GM18909 (cell line): Measurements from ENCODE around the gene HYPK.
"Not testable (repeated sequence)": the region's sequence is repeated elsewhere in the genome, so short reads cannot be mapped to it uniquely, and the experiment has no call there.

Experiments used
- ATAC-seq: cut with Tn5 transposase; IDR thresholded peaks from one replicate; pipeline ENCODE4 v1.9.1; 2021; ENCODE audit warnings: mild to moderate bottlenecking; ENCODE audit not compliant: unreplicated experiment, poor library complexity

HYPK gene

DNA sequence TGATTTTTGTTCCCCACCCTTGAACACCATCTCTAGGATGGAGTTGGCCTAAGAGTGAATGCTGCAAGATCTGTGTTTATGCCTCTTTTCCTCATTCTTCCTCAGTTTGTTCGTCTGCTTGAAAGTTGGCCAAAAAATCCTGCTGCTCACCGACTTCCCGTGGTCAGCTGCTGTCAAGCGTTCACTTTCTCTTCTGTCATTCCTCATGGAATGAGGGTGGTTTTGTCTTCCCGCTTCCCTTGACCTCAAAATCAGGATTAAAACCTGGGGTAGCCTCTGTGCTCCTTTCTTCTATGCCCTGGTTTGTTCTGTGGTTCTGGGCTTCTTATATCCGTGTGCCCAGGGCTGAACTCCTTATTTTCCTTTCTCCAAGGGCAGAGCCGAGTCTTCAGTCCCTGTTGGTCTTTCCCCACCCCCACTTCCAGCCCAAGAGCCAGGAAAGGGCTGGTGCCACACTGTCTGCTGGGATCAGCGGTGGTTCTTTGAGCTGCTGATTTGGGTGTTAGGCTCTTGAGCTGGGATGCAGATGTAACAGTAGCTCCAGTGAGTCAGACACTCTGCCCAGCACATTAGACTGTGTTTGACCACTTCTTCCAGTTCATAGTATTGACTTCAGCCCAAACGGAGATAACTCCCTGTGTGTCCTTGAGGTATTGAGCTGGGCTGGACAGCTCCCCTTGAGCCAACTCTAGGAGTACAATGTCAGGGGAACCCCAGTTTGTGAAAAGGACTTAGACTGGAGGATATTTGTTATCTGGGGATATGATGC lies 5.9 kb upstream of the HYPK start:
- no peak for ATAC-seq

DNA sequence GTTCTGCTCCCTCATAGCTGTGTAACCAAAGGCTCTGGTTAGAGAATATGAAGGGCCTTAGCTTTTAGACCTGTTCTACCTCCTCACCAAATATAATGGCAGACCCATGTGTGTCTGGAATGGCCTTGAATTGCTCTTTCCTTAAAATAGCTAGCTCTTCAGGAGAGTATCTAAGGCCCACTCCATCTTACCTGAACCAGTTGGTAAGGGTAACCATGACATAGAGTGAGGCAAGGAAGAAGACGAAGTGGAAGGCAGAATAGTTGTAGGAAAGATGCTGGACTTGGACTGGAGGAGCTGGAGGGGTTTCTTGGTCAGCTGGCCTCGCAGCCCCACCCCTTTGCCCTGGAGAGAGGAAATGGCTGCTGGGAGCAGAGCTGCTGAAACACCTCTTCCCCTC lies 5.2 kb upstream of the HYPK start:
- ATAC-seq, result no peak

DNA sequence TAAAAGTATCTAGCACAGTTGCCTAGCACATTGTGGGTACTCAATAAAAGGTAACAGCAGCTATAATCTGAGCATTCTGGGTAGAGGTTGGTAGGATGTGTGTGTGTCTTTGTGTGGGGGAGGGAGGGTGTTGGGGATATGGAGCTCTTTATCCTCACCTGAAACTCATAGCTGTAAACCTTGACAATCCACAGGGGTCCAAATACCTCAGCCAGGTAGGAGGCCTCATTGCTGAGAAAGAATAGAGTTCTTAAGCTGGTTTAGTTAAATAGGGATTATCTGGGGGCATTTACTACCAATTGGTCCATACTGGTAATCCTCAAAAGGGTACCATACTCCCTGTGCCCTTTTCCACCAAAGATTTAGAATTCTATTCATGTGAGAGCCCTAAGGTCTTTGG lies 4.4 kb upstream of the HYPK start:
- ATAC-seq, result no peak

DNA sequence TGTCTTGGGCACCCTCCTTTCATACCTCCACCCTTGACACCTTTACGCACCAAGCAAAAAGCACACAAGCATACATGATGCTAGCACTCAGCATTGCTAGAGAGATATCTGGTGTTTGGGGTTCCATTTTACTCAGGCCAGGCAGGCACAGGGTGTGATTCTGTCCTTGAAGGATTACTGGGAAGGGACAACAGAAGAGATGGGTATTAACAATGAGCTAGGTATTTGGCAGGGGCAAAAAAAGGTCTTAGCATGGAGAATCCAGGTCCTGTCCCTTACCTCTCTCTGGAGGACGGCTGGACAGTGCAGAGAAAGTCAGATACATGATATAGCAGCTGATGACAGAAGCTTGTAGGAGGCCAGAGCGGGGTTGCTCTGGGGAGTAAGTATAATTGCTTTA lies 3.8 kb upstream of the HYPK start:
- no peak for ATAC-seq

DNA sequence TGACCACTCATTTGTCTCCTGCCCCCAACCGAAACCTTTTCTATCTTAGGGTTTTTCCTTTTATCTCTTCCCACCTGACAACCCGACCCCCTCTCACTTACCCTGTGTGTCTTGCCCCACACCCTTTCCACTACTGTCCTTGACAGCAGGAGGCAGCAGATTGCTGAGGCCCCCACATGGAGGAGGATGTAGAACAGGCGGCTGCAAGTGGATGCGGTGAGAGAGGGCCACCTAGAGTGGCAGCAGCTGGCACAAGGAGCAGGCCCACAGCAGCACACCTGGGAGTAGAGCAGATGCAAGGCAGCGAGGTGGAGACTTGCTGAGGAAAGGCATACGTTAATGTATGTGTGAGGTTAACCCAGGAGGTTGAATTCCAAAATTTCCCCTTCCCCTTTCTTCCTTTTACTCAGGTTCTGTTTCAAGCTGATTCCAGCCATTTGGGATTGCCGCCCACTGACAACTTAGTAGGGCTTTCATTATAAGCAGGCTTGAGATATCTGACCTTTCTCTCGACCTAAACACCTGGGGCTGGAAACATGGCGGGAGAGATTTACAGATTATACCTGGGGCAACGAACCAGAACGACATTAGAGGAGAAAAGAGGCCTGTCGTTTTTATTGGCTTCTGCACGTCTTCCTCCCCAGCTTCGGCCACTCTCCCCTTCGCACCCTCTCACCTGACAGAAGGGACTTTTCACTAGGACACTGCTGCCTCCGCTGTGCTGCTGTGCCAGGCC lies 1.0 kb upstream of the HYPK start:
- ATAC-seq, result no peak

DNA sequence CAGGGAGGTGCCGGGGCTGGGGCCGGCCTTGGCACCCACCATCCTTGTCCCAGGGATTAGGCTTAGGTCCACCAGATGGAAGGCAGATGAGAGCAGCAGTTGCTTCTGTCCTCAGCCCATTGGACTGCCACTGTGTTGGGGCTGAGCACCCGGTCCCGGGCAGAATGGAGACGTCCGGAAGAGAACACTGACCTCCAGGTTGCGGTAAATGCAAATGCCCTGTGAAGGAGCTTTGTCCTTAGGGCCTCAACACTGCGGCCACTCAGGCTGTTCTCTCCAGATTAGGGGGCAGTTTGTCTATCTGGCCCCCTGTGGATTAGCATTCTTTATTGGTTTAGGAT lies 484 bp upstream of the HYPK start, which contains the start of gene SERINC4:
Gene SERINC4 (minus strand): TSS at position 276 of the 341 bp plus-strand sequence. CDS start 234 bp downstream, at position 42.
- ATAC-seq, result no peak

DNA sequence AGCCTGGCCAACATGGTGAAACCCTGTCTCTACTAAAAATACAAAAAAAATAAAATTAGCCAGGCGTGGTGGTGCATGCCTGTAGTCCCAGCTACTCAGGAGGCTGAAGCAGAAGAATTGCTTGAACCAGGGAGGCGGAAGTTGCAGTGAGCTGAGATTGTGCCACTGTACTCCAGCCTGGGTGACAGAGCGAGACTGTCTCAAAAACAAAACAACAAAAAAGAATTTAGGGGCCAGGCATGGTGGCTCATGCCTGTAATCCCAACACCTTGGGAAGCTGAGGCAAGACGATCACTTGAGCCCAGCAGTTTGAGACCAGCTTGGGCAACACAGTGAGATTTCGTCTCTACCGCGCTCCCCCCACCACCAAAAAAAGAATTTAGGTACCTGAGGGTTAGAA lies 2.3 kb downstream of the HYPK start:
- ATAC-seq, result not testable (repeated sequence)

DNA sequence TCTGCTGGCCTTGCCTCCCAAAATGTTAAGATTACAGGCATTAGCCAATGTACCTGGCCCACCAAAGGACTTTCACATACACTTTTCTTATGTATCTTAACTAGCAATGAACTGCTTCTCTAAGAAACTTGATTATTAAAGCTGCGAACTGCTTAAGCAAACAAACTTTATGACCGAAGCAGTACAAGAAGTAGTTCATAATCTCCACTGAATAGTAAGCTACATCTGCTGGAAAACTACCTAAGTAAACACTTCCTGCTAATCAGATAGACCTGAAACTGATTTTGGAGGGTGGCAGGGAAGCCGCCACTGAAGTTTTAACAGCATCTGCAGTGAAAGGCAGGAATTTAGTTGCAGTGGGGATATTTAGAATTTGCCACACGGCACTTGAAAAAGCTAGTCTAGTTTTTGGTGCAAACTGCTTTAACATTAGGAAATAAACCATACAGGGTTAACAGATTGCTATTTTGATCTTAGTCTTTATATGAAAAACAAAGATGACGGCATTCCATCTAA lies 8.1 kb downstream of the HYPK start:
- no peak for ATAC-seq

DNA sequence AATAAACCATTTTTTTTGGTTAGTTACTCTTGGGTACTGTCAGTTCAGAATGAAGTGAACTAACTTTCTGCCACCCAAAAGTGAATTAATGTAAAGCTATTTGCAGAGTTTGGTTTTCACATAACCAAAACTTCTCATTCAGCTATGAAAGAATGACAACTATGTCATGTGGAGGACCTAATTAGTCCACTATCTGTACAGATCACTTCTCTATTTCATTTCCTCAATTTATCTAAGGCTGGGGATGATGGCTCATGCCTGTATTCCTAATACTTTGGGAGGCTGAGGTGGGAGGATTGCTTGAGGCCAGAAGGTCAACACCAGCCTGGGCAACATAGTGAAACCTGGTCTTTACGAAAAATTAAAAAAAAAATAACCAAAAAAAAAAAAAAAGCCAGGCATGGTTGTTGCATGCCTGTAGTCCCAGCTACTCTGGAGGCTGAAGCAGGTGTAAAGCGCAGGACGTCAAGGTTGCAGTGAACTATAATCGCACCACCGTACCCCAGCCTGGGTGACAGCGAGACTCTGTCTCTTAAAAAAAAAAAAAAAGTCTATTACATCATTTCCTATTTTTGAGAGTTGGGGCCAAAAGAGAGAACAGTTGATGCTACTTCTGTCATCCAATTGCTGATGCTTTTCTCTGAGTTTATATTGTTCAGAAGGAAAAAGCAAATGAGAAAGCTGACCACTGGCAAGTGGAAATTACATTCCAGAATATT lies 8.7 kb downstream of the HYPK start:
- ATAC-seq, result no peak

DNA sequence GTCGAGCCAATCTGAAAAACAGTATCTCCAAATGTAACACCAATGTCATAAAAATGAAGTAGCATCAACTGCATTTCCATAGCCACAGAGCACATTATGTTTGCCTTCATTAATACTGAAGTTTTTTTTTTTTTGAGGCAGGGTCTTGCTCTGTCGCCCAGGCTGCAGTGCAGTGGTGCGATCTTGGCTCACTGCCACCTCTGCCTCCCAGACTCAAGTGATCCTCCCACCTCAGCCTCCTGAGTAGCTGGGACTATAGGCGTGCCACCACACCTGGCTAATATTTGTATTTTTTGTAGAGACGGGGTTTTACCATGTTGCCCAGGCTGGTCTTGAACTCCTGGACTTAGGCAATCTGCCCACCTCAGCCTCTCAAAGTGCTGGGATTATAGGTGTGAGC lies 14.7 kb downstream of the HYPK start:
- not testable (repeated sequence) for ATAC-seq

DNA sequence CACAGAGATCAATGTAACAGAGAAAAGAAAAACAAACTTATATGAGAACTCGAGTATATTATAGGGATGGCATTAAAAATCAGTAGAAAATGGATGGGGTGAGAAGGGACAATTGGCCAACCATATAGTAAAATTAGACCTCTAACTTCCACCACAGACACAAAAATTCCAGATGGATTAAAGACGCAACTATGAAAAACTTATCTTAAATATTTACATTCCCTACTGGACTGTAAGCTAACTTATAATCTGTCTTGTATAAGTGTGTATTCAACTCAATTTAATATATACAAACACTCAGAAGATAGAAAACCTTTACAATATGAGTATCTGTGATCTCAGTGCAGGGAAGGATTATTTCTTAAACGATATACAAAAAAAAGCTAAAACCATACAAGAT lies 21.1 kb downstream of the HYPK start:
- no peak for ATAC-seq

DNA sequence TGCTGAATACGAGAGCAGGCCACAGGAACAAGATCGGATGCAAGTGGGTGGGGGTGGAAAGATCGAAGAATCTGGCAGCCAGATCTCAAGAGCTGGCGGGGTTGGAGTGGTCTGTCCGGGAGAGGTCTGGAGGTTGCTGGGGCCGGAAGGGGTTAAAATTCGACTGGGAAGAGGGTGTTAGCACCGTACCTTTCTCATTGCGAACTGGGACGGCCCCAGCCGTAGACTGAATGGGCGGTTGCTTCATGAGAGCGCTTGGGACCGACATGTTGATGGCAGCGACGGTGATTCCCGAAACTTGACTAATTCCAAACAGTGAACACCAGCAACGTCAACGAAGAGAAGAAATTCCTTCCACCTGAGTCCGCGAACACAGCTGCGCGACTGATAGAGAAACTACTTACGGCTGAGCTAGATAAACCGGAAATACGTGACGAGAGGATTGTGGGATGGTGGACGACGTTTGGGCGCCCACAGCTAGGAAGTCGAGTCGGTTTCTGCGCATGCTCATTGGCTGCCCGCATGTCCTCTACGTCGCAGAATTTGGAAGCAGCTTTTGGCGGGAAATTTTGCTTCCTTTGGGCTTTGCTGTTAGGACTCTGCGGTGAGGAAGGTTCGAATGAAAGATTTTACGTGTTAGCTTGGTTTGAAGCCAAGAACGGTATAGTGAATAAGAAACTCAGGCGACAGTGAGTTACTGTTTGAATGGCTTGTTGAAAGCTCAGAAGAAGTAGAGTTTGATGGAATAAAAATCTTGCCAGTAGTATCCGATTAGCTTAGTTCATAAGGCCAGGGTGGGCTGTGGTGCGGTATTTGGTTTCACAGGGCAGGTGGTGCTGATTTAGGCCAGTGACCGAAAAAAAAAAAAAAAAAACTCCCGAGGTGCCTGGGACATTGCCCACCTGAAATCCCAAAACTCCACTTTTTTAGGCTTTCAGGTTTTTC lies 24.2 kb downstream of the HYPK start, which contains the start of gene MFAP1:
Gene MFAP1 (minus strand): TSS at position 389 of the 945 bp plus-strand sequence. CDS start 121 bp downstream, at position 268.
- peak; percentile 81 for ATAC-seq

DNA sequence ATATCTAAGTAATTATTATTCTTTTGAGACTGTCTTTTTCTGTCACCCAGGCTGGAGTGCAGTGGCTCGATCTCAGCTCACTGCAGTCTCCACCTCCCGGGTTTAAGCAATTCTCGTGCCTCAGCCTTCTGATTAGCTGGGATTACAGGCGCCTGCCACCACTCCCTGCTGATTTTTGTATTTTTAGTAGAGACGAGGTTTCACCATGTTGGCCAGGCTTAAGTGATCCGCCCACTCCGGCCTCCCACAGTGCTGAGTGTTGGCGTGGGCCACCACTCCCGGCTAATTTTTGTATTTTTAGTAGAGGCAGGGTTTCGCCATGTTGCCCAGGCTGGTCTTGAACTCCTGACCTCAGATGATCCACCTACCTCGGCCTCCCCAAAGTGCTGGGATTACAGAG lies 24.9 kb downstream of the HYPK start:
- ATAC-seq, result not testable (repeated sequence)

DNA sequence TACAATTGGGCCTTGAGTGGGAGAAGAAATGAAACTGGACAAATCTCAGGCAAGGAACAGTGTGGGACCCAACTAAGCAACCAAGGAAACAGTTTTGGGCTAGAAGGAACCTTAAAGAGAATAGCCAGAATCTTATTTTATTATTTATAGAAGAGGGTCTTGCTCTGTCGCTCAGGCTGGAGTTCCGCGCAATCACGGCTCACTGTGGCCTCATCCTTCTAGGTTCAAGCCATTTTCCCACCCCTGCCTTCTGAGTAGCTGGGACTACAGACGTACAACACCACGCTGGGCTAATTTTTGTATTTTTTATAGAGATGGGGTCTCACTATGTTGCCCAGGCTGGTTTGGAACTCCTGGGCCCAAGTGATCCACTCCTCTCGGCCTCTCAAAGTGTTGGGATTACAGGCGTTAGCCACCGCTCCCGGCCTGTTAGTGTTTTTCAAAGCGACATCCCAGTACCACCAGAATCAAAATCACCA lies 25.7 kb downstream of the HYPK start:
- ATAC-seq, result no peak

DNA sequence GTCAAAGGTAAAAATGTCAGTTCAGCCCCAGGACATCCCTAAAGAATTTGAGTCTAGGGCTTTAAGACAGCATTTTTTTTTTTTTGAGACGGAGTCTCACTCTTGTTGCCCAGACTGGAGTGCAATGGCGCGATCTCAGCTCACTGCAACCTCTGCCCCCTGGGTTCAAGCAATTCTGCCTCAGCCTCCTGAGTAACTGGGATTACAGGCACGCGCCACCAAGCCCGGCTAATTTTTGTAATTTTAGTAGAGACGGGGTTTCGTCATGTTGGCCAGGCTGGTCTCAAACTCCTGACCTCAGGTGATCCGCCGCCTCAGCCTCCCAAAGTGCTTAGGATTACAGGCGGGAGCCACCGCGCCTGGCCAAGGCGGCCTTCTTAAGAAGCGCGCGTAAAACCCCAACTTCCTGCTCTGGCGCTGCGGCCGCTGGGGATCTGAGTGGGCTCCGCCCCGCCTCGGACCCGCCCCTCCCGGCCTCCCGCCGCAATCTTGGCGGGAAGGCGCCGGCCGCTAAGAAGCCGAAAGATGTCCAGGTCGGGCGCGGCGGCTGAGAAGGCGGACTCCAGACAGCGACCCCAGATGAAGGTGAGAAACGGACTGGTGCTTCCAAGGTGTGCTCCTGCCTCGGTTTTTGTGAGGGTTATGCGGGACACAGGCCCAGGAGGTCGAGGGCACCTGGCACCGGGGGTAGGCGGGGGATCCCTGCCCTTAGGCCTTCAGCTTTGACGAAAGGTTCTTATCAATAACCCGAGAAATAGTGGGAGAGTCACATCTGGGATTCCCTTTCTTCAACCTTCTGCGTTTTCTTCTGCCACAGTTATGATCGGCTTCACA lies 26.3 kb downstream of the HYPK start, which contains the start of gene WDR76:
Gene WDR76 (plus strand): TSS at position 495 of the 834 bp plus-strand sequence. CDS start 31 bp downstream, at position 526.
- ATAC-seq, result peak; percentile 57

DNA sequence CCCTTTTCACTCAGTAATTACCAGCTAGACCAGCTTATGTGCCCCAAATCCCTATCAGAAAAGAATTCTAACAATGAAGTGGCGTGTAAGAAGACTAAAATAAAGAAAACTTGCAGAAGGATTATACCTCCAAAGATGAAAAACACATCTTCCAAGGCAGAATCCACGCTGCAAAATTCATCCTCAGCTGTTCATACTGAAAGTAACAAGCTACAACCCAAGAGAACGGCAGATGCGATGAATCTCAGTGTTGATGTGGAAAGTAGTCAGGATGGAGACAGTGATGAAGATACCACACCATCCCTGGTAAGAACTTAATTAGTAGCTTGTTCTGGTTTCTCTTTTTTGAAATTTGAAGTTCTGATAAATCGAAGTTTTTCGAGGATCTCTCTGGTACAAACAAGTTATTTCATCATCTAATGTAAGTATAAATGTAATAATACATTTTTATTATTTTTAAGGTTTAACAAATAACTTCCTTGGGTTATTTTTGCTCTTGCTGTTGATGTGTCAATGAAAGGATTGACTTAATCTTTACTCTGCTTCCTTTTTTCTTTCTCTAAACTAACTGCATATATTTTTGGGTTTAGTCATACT lies 27.8 kb downstream of the HYPK start:
- ATAC-seq, result no peak

DNA sequence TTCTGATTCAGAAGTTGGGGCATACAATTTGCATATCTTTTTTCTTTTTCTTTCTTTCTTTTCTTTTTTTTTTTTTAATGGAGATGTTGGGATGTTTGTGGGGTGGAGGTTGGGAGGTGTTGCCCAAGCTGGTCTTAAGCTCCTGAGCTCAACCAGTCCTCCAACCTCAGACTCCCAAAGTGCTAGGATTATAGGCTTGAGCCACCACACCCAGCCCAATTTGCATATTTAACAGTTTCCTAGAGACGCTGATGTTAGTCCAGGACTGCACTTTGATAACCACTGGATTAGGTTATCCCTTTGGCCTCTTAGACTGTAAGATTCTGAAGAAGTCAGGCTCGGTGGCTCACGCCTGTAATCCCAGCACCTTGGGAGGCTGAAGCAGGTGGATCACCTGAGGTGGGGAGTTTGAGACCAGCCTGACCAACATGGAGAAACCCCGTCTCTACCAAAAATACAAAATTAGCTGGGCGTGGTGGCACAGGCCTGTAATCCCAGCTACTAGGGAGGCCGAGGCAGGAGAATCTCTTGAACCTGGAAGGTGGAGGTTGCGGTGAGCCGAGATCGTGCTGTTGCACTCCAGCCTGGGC lies 29.6 kb downstream of the HYPK start:
- ATAC-seq, result not testable (repeated sequence)
